Measurements from ENCODE around the gene NOTCH2.
A peak's percentile ranks its signal among the peaks of the same experiment; 100 is the strongest.

Gene NOTCH2

DNA sequence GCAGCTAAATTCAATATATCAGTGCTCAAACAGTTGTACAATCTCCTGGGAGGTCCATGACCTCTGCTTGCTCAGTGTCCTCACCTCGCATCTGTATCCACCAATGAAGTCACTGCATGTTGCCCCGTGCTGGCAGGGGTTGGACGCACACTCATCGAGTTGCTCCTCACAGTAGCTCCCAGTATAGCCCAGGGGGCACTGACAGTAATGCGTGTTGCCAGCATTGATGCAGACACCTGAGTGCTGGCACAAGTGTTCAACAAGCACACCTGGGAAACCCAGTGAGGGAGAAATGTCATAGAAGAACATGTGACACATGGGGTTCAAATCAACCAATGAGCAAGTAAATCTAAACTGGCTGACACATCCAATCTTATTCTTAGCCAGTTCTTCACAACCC, 132.3 kb downstream of the NOTCH2 start:
- no CpG with 5 or more reads among the region's 5 CpGs for WGBS, 2 donors (ENCODE audit: extremely low coverage in 2 of 2, insufficient read length in 2 of 2, insufficient replicate concordance in 1 of 2)
- Histone ChIP-seq H3K27me3 (ENCODE audit: control insufficient read depth in 3 of 3, insufficient read depth in 3 of 3, low read depth in 1 of 3, low read length in 3 of 3) (no peaks in the 10 kb centered on the region), H2AFZ (ENCODE audit: low read length) (no peak overlapping the region), H4K91ac (ENCODE audit: low read depth, low read length, poor library complexity) (no peak overlapping the region), H3K14ac (ENCODE audit: low read length) (no peak overlapping the region), H3K4me2 (ENCODE audit: insufficient read depth, low read length, poor library complexity, severe bottlenecking) (no peak overlapping the region), H2BK12ac (ENCODE audit: low read length) (no peak overlapping the region), H2AK5ac (ENCODE audit: low read depth, low read length) (no peak overlapping the region), H3K4me3 (ENCODE audit: low read length in 2 of 2) (peak overlapping the region in 1 of 2 donors; percentile 59), H2BK120ac (ENCODE audit: low read depth, low read length) (no peak overlapping the region), H3K18ac (ENCODE audit: low read length) (no peak overlapping the region), H3K79me1 (ENCODE audit: low read depth, low read length) (no peaks in the 10 kb centered on the region), H3K9me3 (replicated peaks in 1 of 2; ENCODE audit: control insufficient read depth in 2 of 2, insufficient read depth in 1 of 2, low read depth in 1 of 2, low read length in 2 of 2) (peaks cover 4 to 5% of the 10 kb centered on the region in 2 donors), H3K36me3 (replicated peaks in 1 of 2; ENCODE audit: control insufficient read depth in 2 of 2, insufficient read depth in 2 of 2, low read length in 2 of 2) (peaks cover 25 to 82% of the 10 kb centered on the region in 2 donors), H3K23ac (ENCODE audit: low read depth, low read length, poor library complexity) (no peak overlapping the region), H2BK15ac (ENCODE audit: low read length) (no peak overlapping the region), H3K4ac (ENCODE audit: low read length) (no peak overlapping the region), H3K27ac (replicated peaks; ENCODE audit: low read length) (no peak overlapping the region), H4K8ac (ENCODE audit: low read depth, low read length) (no peak overlapping the region), H2BK5ac (ENCODE audit: low read length) (no peak overlapping the region), H3K9ac (ENCODE audit: low read depth, low read length, poor library complexity) (no peak overlapping the region), H3K4me1 (ENCODE audit: control insufficient read depth in 2 of 2, insufficient read depth in 1 of 2, low read depth in 1 of 2, low read length in 2 of 2) (no peaks in the 10 kb centered on the region)
- no peak for DNase-seq (ENCODE audit: low spot score)

DNA sequence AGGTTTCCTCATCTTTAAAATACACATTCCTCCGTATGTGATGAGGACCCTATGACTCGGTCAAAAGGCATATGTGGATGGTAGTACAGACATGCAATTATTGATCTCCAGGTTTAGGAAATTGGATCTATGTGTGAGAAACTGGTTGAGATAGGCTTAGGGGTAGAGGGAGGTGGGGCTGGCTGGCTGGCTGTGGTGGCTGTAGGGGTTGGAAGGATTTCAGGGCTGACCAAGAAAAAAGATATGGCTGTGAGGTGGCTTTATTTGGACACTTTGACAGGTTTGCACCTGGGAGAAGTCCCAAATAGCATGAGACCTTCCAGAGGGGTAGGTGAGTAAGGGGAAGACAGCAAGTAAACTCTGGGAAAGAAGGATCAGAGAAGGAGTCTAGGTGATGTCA, 133.5 kb downstream of the NOTCH2 start:
- DNase-seq (ENCODE audit: low spot score) = no peak
- Histone ChIP-seq H2BK5ac (ENCODE audit: low read length) (no peak overlapping the region), H2BK120ac (ENCODE audit: low read depth, low read length) (no peak overlapping the region), H3K27ac (replicated peaks; ENCODE audit: low read length) (no peak overlapping the region), H3K36me3 (replicated peaks in 1 of 2; ENCODE audit: control insufficient read depth in 2 of 2, insufficient read depth in 2 of 2, low read length in 2 of 2) (peaks cover 21 to 76% of the 10 kb centered on the region in 2 donors), H2BK15ac (ENCODE audit: low read length) (no peak overlapping the region), H3K27me3 (ENCODE audit: control insufficient read depth in 3 of 3, insufficient read depth in 3 of 3, low read depth in 1 of 3, low read length in 3 of 3) (no peaks in the 10 kb centered on the region), H3K4me3 (ENCODE audit: low read length in 2 of 2) (no peak overlapping the region), H4K91ac (ENCODE audit: low read depth, low read length, poor library complexity) (no peak overlapping the region), H3K9ac (ENCODE audit: low read depth, low read length, poor library complexity) (no peak overlapping the region), H3K4me1 (ENCODE audit: control insufficient read depth in 2 of 2, insufficient read depth in 1 of 2, low read depth in 1 of 2, low read length in 2 of 2) (no peaks in the 10 kb centered on the region), H2AK5ac (ENCODE audit: low read depth, low read length) (no peak overlapping the region), H3K23ac (ENCODE audit: low read depth, low read length, poor library complexity) (no peak overlapping the region), H3K9me3 (replicated peaks in 1 of 2; ENCODE audit: control insufficient read depth in 2 of 2, insufficient read depth in 1 of 2, low read depth in 1 of 2, low read length in 2 of 2) (peaks cover 4 to 5% of the 10 kb centered on the region in 2 donors), H2BK12ac (ENCODE audit: low read length) (no peak overlapping the region), H4K8ac (ENCODE audit: low read depth, low read length) (no peak overlapping the region), H2AFZ (ENCODE audit: low read length) (no peak overlapping the region), H3K4ac (ENCODE audit: low read length) (no peak overlapping the region), H3K4me2 (ENCODE audit: insufficient read depth, low read length, poor library complexity, severe bottlenecking) (no peak overlapping the region), H3K18ac (ENCODE audit: low read length) (no peak overlapping the region), H3K14ac (ENCODE audit: low read length) (no peak overlapping the region), H3K79me1 (ENCODE audit: low read depth, low read length) (no peaks in the 10 kb centered on the region)
- WGBS, 2 donors (ENCODE audit: extremely low coverage in 2 of 2, insufficient read length in 2 of 2, insufficient replicate concordance in 1 of 2) = no CpG with 5 or more reads among the region's 2 CpGs

DNA sequence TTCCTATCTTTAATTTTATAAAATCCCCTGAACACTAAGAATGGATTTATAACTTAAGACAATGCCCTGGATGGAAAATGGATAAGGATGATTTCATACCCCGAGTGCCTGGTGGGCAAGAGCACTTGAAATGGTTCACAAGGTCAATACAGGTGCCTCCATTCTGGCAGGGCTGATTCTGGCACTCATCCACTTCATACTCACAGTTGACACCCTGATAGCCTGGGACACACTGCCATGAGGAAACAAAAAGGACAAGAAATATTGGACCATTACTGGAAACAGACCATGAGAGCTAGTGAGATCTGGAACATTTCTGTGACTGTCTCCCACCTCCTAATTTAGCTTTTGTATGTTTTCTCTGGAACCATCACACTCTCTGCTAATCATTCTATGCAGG, 134.1 kb downstream of the NOTCH2 start:
- no peak overlapping the region for H3K4me2 ChIP-seq (ENCODE audit: insufficient read depth, low read length, poor library complexity, severe bottlenecking)
- H3K4me3 ChIP-seq (ENCODE audit: low read length in 2 of 2) = no peak overlapping the region
- DNase-seq (ENCODE audit: low spot score) = no peak
- H2BK12ac ChIP-seq (ENCODE audit: low read length) = no peak overlapping the region
- no peak overlapping the region for H3K4ac ChIP-seq (ENCODE audit: low read length)
- H3K27ac ChIP-seq (replicated peaks; ENCODE audit: low read length) = no peak overlapping the region
- H3K9ac ChIP-seq (ENCODE audit: low read depth, low read length, poor library complexity) = no peak overlapping the region
- no peak overlapping the region for H2BK5ac ChIP-seq (ENCODE audit: low read length)
- H3K14ac ChIP-seq (ENCODE audit: low read length) = no peak overlapping the region
- no peaks in the 10 kb centered on the region for H3K79me1 ChIP-seq (ENCODE audit: low read depth, low read length)
- H2AK5ac ChIP-seq (ENCODE audit: low read depth, low read length) = no peak overlapping the region
- H2BK120ac ChIP-seq (ENCODE audit: low read depth, low read length) = no peak overlapping the region
- no peak overlapping the region for H3K18ac ChIP-seq (ENCODE audit: low read length)
- H3K27me3 ChIP-seq (ENCODE audit: control insufficient read depth in 3 of 3, insufficient read depth in 3 of 3, low read depth in 1 of 3, low read length in 3 of 3) = no peaks in the 10 kb centered on the region
- H4K91ac ChIP-seq (ENCODE audit: low read depth, low read length, poor library complexity) = no peak overlapping the region
- H4K8ac ChIP-seq (ENCODE audit: low read depth, low read length) = no peak overlapping the region
- no peak overlapping the region for H2AFZ ChIP-seq (ENCODE audit: low read length)
- H3K23ac ChIP-seq (ENCODE audit: low read depth, low read length, poor library complexity) = no peak overlapping the region
- H2BK15ac ChIP-seq (ENCODE audit: low read length) = no peak overlapping the region
- peaks cover 4 to 5% of the 10 kb centered on the region in 2 donors for H3K9me3 ChIP-seq (replicated peaks in 1 of 2; ENCODE audit: control insufficient read depth in 2 of 2, insufficient read depth in 1 of 2, low read depth in 1 of 2, low read length in 2 of 2)
- H3K4me1 ChIP-seq (ENCODE audit: control insufficient read depth in 2 of 2, insufficient read depth in 1 of 2, low read depth in 1 of 2, low read length in 2 of 2) = no peaks in the 10 kb centered on the region
- no CpG with 5 or more reads among the region's 1 CpG for WGBS, 2 donors (ENCODE audit: extremely low coverage in 2 of 2, insufficient read length in 2 of 2, insufficient replicate concordance in 1 of 2)
- peaks cover 19 to 72% of the 10 kb centered on the region in 2 donors for H3K36me3 ChIP-seq (replicated peaks in 1 of 2; ENCODE audit: control insufficient read depth in 2 of 2, insufficient read depth in 2 of 2, low read length in 2 of 2)

DNA sequence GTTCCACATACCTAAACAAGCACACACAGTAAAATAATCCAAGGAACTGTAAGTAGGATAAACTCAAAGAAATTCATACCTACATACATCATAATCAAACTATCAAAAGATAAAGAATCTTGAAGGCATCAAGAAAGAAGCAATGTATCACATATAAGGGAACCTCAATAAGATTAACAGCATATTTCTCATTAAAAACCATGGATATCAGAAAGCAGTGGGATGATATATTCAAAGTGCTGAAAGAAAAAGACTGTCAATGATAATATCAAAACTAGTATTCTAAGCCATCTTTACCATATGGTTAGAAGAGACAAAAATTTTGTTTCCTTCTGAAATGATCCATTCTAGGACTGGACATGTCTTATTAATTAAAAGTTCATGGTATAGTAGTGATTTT, 136.1 kb downstream of the NOTCH2 start:
- no peak overlapping the region for H2BK12ac ChIP-seq (ENCODE audit: low read length)
- H2AK5ac ChIP-seq (ENCODE audit: low read depth, low read length) = no peak overlapping the region
- H3K9me3 ChIP-seq (replicated peaks in 1 of 2; ENCODE audit: control insufficient read depth in 2 of 2, insufficient read depth in 1 of 2, low read depth in 1 of 2, low read length in 2 of 2) = peaks cover 4 to 5% of the 10 kb centered on the region in 2 donors
- no peak overlapping the region for H4K91ac ChIP-seq (ENCODE audit: low read depth, low read length, poor library complexity)
- H3K18ac ChIP-seq (ENCODE audit: low read length) = no peak overlapping the region
- no peaks in the 10 kb centered on the region for H3K4me1 ChIP-seq (ENCODE audit: control insufficient read depth in 2 of 2, insufficient read depth in 1 of 2, low read depth in 1 of 2, low read length in 2 of 2)
- no peak overlapping the region for H3K23ac ChIP-seq (ENCODE audit: low read depth, low read length, poor library complexity)
- H3K36me3 ChIP-seq (replicated peaks in 1 of 2; ENCODE audit: control insufficient read depth in 2 of 2, insufficient read depth in 2 of 2, low read length in 2 of 2) = peaks cover 21 to 67% of the 10 kb centered on the region in 2 donors
- H3K27ac ChIP-seq (replicated peaks; ENCODE audit: low read length) = no peak overlapping the region
- no peak overlapping the region for H2BK120ac ChIP-seq (ENCODE audit: low read depth, low read length)
- H3K14ac ChIP-seq (ENCODE audit: low read length) = no peak overlapping the region
- H2BK15ac ChIP-seq (ENCODE audit: low read length) = no peak overlapping the region
- DNase-seq (ENCODE audit: low spot score) = no peak
- H2AFZ ChIP-seq (ENCODE audit: low read length) = no peak overlapping the region
- no peak overlapping the region for H4K8ac ChIP-seq (ENCODE audit: low read depth, low read length)
- no peaks in the 10 kb centered on the region for H3K27me3 ChIP-seq (ENCODE audit: control insufficient read depth in 3 of 3, insufficient read depth in 3 of 3, low read depth in 1 of 3, low read length in 3 of 3)
- H3K4me3 ChIP-seq (ENCODE audit: low read length in 2 of 2) = no peak overlapping the region
- H2BK5ac ChIP-seq (ENCODE audit: low read length) = no peak overlapping the region
- H3K4me2 ChIP-seq (ENCODE audit: insufficient read depth, low read length, poor library complexity, severe bottlenecking) = no peak overlapping the region
- no peak overlapping the region for H3K9ac ChIP-seq (ENCODE audit: low read depth, low read length, poor library complexity)
- H3K4ac ChIP-seq (ENCODE audit: low read length) = no peak overlapping the region
- H3K79me1 ChIP-seq (ENCODE audit: low read depth, low read length) = no peaks in the 10 kb centered on the region
